ENCODE results near the gene PDZD7. TPM values are rescaled to one million over a fixed set of nuclear protein-coding genes. Genes with fewer than 3 reads are reported as not detected.

PDZD7 gene
- polyA plus RNA-seq, 1 of the 3 experiments (the other 2 are of a cell fraction): 1.9 TPM

- 65% methylated on average over 3 of the region's 3 CpGs for WGBS (ENCODE audit: low lambda C conversion rate)
- H3K9me3 ChIP-seq: no peaks in the 10 kb centered on the region
- peaks cover 20% of the 10 kb centered on the region for H3F3A ChIP-seq (replicated peaks; ENCODE audit: insufficient read depth)
- DNase-seq: no peak
- peaks cover 32 to 38% of the 10 kb centered on the region in 2 experiments for H3K36me3 ChIP-seq (replicated peaks in 1 of 2; ENCODE audit: control insufficient read depth in 1 of 2, insufficient read depth in 2 of 2, low read length in 1 of 2)
- H3K27ac ChIP-seq (ENCODE audit: low read depth in 2 of 2, low read length in 1 of 2): peak overlapping the region; percentile 98 to 99
- peaks cover 47% of the 10 kb centered on the region for H3K79me2 ChIP-seq (ENCODE audit: insufficient read depth)
- H3K27me3 ChIP-seq (ENCODE audit: insufficient read depth): no peaks in the 10 kb centered on the region
- H3K4me2 ChIP-seq: peak overlapping the region; percentile 94
- POLR2A ChIA-PET: interaction anchor here (0.5 kb wide), 1 partner anchor 661 kb away, joined by 3 read pairs; no protein-coding TSS in a partner anchor
- no peak for TF ChIP-seq SIN3A (IDR thresholded peaks at IDR 0.05; ENCODE audit: borderline replicate concordance, low read depth, low read length)
- no peak for TF ChIP-seq TCF12 (IDR thresholded peaks at IDR 0.05)
- no peak for TF ChIP-seq POLR2AphosphoS5 (IDR thresholded peaks at IDR 0.05; ENCODE audit: low read depth, low read length)
- no peak for TF ChIP-seq GABPA (IDR thresholded peaks at IDR 0.05; ENCODE audit: low read depth)
- no peak for TF ChIP-seq RAD21 (IDR thresholded peaks at IDR 0.05; ENCODE audit: low read length)
- TF ChIP-seq, protein P1, sequence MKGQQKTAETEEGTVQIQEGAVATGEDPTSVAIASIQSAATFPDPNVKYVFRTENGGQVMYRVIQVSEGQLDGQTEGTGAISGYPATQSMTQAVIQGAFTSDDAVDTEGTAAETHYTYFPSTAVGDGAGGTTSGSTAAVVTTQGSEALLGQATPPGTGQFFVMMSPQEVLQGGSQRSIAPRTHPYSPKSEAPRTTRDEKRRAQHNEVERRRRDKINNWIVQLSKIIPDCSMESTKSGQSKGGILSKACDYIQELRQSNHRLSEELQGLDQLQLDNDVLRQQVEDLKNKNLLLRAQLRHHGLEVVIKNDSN (IDR thresholded peaks at IDR 0.05; ENCODE audit: borderline replicate concordance, low read depth): no peak
- TF ChIP-seq FOXJ3 (CRISPR knock-in tag; IDR thresholded peaks at IDR 0.05): no peak
- no peak for TF ChIP-seq NRF1 (IDR thresholded peaks at IDR 0.05; ENCODE audit: low read depth, low read length)
- TF ChIP-seq IRF3 (IDR thresholded peaks at IDR 0.05; ENCODE audit: low read depth, low read length): no peak
- TF ChIP-seq GATA2 (CRISPR knock-in tag; IDR thresholded peaks at IDR 0.05): no peak
- TF ChIP-seq CHD2 (IDR thresholded peaks at IDR 0.05; ENCODE audit: low read length, partially characterized antibody): no peak
- no peak for TF ChIP-seq SMC3 (IDR thresholded peaks at IDR 0.05; ENCODE audit: low read depth, low read length)
- no peak for TF ChIP-seq MXI1 (IDR thresholded peaks at IDR 0.05; ENCODE audit: low read depth, low read length)
- no peak overlapping the region for H2AFZ ChIP-seq (ENCODE audit: low read depth)
- H3K9me2 ChIP-seq: no peaks in the 10 kb centered on the region
- H4K20me1 ChIP-seq (ENCODE audit: insufficient read depth): peaks cover 39% of the 10 kb centered on the region
- CTCF ChIA-PET: interaction anchor here (1.1 to 15.0 kb wide), 4 partner anchors 8 to 145 kb away, joined by 3 to 198 read pairs (median 85); partner anchors contain the start of gene LZTS2
- H3K4me3 ChIP-seq (ENCODE audit: low read depth in 2 of 2, low read length in 1 of 2): peak overlapping the region; percentile 84 to 98
- peaks cover 7 to 40% of the 10 kb centered on the region in 2 experiments; a peak in 2 of 4 replicates for H3K4me1 ChIP-seq (ENCODE audit: control insufficient read depth in 1 of 2, insufficient read depth in 2 of 2, low read depth in 1 of 2, low read length in 1 of 2)
- H3K9ac ChIP-seq: peak overlapping the region; percentile 96
Measured at GRCh38 chr10:101033276-101033675, 2.3 kb upstream of the PDZD7 start.

- Histone ChIP-seq H3K9me3 (no peaks in the 10 kb centered on the region), H3K9ac (peak overlapping the region; percentile 96), H4K20me1 (ENCODE audit: insufficient read depth) (peaks cover 39% of the 10 kb centered on the region), H3K79me2 (ENCODE audit: insufficient read depth) (peaks cover 47% of the 10 kb centered on the region), H3K36me3 (replicated peaks in 1 of 2; ENCODE audit: control insufficient read depth in 1 of 2, insufficient read depth in 2 of 2, low read length in 1 of 2) (peaks cover 27 to 33% of the 10 kb centered on the region in 2 experiments), H3F3A (replicated peaks; ENCODE audit: insufficient read depth) (peaks cover 20% of the 10 kb centered on the region), H3K27me3 (ENCODE audit: insufficient read depth) (no peaks in the 10 kb centered on the region), H3K27ac (ENCODE audit: low read depth in 2 of 2, low read length in 1 of 2) (peak overlapping the region; percentile 98 to 99), H3K4me3 (ENCODE audit: low read depth in 2 of 2, low read length in 1 of 2) (peak overlapping the region; percentile 84 to 98), H3K4me2 (peak overlapping the region; percentile 94), H3K4me1 (ENCODE audit: control insufficient read depth in 1 of 2, insufficient read depth in 2 of 2, low read depth in 1 of 2, low read length in 1 of 2) (peaks cover 7 to 40% of the 10 kb centered on the region in 2 experiments; a peak in 2 of 4 replicates), H2AFZ (ENCODE audit: low read depth) (no peak overlapping the region), H3K9me2 (no peaks in the 10 kb centered on the region)
- ChIA-PET POLR2A (interaction anchor here (0.7 to 2.7 kb wide), 2 partner anchors 10 to 33 kb away, joined by 4 to 16 read pairs; partner anchors contain the start of gene LZTS2), CTCF (interaction anchor here (0.8 to 15.0 kb wide), 9 partner anchors 8 to 144 kb away, joined by 3 to 198 read pairs (median 12); partner anchors contain the start of genes KAZALD1 and LZTS2)
- 2% methylated on average over 6 of the region's 6 CpGs for WGBS (ENCODE audit: low lambda C conversion rate)
- peak; percentile 83 for DNase-seq
- peak; percentile 81 for TF ChIP-seq TCF12 (IDR thresholded peaks at IDR 0.05)
- TF ChIP-seq FOSL2 (IDR thresholded peaks at IDR 0.05; ENCODE audit: borderline replicate concordance, low read depth): peak; percentile 66
- no peak for TF ChIP-seq TEAD4 (IDR thresholded peaks at IDR 0.05; ENCODE audit: borderline replicate concordance, insufficient read depth)
- peak; percentile 71 for TF ChIP-seq CHD2 (IDR thresholded peaks at IDR 0.05; ENCODE audit: low read length, partially characterized antibody)
- peak; percentile 74; the same call in 1 of the 2 replicates for TF ChIP-seq MAX (IDR thresholded peaks at IDR 0.05; ENCODE audit: low read depth)
- TF ChIP-seq, protein P2, sequence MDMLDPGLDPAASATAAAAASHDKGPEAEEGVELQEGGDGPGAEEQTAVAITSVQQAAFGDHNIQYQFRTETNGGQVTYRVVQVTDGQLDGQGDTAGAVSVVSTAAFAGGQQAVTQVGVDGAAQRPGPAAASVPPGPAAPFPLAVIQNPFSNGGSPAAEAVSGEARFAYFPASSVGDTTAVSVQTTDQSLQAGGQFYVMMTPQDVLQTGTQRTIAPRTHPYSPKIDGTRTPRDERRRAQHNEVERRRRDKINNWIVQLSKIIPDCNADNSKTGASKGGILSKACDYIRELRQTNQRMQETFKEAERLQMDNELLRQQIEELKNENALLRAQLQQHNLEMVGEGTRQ (IDR thresholded peaks at IDR 0.05; ENCODE audit: borderline replicate concordance, low read depth, low read length): no peak
- TF ChIP-seq NFIC (IDR thresholded peaks at IDR 0.05; ENCODE audit: borderline replicate concordance): peak; percentile 28; the same call in 1 of the 2 replicates
- TF ChIP-seq YY1 (IDR thresholded peaks at IDR 0.05; ENCODE audit: low read depth): peak; percentile 39; the same call in 1 of the 2 replicates
- no peak for TF ChIP-seq ELF1 (IDR thresholded peaks at IDR 0.05)
- peak; percentile 86 for TF ChIP-seq RCOR1 (IDR thresholded peaks at IDR 0.05; ENCODE audit: low read length)
- peak; percentile 96 for TF ChIP-seq GATA2 (CRISPR knock-in tag; IDR thresholded peaks at IDR 0.05)
- TF ChIP-seq POLR2AphosphoS5 (IDR thresholded peaks at IDR 0.05; ENCODE audit: low read depth, low read length): peak; percentile 64
- no peak for TF ChIP-seq MEF2A (IDR thresholded peaks at IDR 0.05; ENCODE audit: borderline replicate concordance, low read depth)
- TF ChIP-seq TAF1 (IDR thresholded peaks at IDR 0.05; ENCODE audit: borderline replicate concordance, low read depth, low read length): peak; percentile 8; the same call in 1 of the 2 replicates
- TF ChIP-seq SIN3A (IDR thresholded peaks at IDR 0.05; ENCODE audit: borderline replicate concordance, low read depth, low read length): 0 out of 2 replicates have a peak, but pooled peaks have one; percentile 71
- TF ChIP-seq SMC3 (IDR thresholded peaks at IDR 0.05; ENCODE audit: low read depth, low read length): 0 out of 2 replicates have a peak, but pooled peaks have one; percentile 6
- TF ChIP-seq MXI1 (IDR thresholded peaks at IDR 0.05; ENCODE audit: low read depth, low read length): peak; percentile 95
- no peak; the same call in 1 of the 2 replicates for TF ChIP-seq JUND (IDR thresholded peaks at IDR 0.05)
Measured at GRCh38 chr10:101032637-101033224, 1.8 kb upstream of the PDZD7 start.
